Activated naive CD4-positive, alpha-beta T cell treated with anti-CD3 and anti-CD28 coated beads, Interleukin-2, amount 50 U/mL, for 72 hours (primary cell): ENCODE measurements around the gene TTLL7. TPM values are rescaled to one million over a fixed set of nuclear protein-coding genes. Genes with fewer than 3 reads are reported as not detected.

ENCODE experiments used
- ATAC-seq, 2 donors: fragments of 150-1000 bp; cut with Tn5 transposase; 2 replicates each; pipeline ENCODE4 v1.10.0; 2021; ENCODE audit warnings: mild to moderate bottlenecking in 2 of 2, moderate library complexity in 2 of 2
- DNase-seq, 2 donors: peaks; one replicate each; pipeline ENCODE4 v3.0.0; 2021 to 2022; ENCODE audit warnings: low spot score in 2 of 2
- H3K27ac Mint-ChIP-seq, 2 donors: one replicate each; pipeline ENCODE4 v1.8.0; 2022; ENCODE audit warnings: mild to moderate bottlenecking in 2 of 2, mixed read lengths in 2 of 2
- H3K36me3 Mint-ChIP-seq, 2 donors: one replicate each; pipeline ENCODE4 v1.8.0; 2022; ENCODE audit warnings: mixed read lengths in 2 of 2
- H3K9me3 Mint-ChIP-seq, 2 donors: one replicate each; pipeline ENCODE4 v1.8.0; 2022; ENCODE audit warnings: mixed read lengths in 2 of 2
- total RNA-seq, 2 donors: library from RNA; stranded (reverse); gene quantifications; one replicate each; pipeline ENCODE4 v1.2.3, GENCODE V29; 2022

Gene TTLL7
- total RNA-seq, 2 donors from 2014 or later = 1.5 to 2.3 TPM

- ATAC-seq (no peak), DNase-seq (no peak)
- Mint-ChIP-seq H3K36me3 (no peaks in the 10 kb centered on the region), H3K27ac (no peak overlapping the region), H3K9me3 (no peaks in the 10 kb centered on the region)
These were observed 38.2 kb downstream of the TTLL7 start for GRCh38 chr1:83960669-83961277.

GRCh38 chr1:83959824-83960498 lies 39.0 kb downstream of the TTLL7 start:
- Mint-ChIP-seq H3K9me3 (no peaks in the 10 kb centered on the region), H3K27ac (no peak overlapping the region), H3K36me3 (no peaks in the 10 kb centered on the region)
- ATAC-seq (no peak), DNase-seq (no peak)

GRCh38 chr1:83958704-83959103 lies 40.2 kb downstream of the TTLL7 start:
- Mint-ChIP-seq H3K36me3 (no peaks in the 10 kb centered on the region), H3K9me3 (no peaks in the 10 kb centered on the region), H3K27ac (no peak overlapping the region)
- ATAC-seq (no peak), DNase-seq (no peak)

GRCh38 chr1:83954166-83954823 lies 44.6 kb downstream of the TTLL7 start:
- Mint-ChIP-seq H3K27ac (no peak overlapping the region), H3K36me3 (no peaks in the 10 kb centered on the region), H3K9me3 (no peaks in the 10 kb centered on the region)
- no peak for ATAC-seq
- no peak for DNase-seq

DNA sequence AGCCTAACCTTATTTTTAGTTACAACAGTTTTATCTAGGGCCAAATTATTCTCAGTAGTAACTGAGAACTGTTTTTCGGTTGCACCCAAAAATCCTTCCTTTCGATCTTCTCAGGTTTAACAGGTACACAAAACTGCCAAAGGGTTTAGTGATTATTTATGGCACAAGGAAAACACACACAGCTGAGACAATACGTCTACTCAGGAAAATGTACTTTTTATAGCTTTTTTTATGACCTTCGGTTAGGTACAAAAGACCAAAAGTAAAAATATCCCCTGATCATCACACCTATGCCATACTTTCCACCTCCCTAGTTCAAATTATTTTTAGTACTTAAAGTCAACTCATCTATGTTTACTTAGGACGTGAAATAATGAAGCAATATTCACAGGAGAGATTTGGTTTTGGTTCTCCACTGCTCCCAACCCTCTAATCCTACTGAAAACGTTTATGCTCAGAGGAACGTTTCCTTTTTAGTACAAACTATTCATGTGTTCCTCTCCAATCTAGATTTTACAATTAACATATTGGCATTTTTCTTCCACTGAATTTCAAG lies 48.7 kb downstream of the TTLL7 start:
- Mint-ChIP-seq H3K9me3 (no peaks in the 10 kb centered on the region), H3K27ac (no peak overlapping the region), H3K36me3 (no peaks in the 10 kb centered on the region)
- ATAC-seq = no peak
- no peak for DNase-seq

GRCh38 chr1:83942914-83943313 lies 56.0 kb downstream of the TTLL7 start:
- H3K9me3 Mint-ChIP-seq = peaks cover 9 to 10% of the 10 kb centered on the region in 2 donors
- peaks cover 11% of the 10 kb centered on the region in 2 donors for H3K36me3 Mint-ChIP-seq
- DNase-seq = no peak
- ATAC-seq = no peak
- no peak overlapping the region for H3K27ac Mint-ChIP-seq

GRCh38 chr1:83934550-83934949 lies 64.4 kb downstream of the TTLL7 start:
- ATAC-seq (no peak), DNase-seq (no peak)
- Mint-ChIP-seq H3K9me3 (no peaks in the 10 kb centered on the region), H3K36me3 (no peaks in the 10 kb centered on the region), H3K27ac (no peak overlapping the region)

DNA sequence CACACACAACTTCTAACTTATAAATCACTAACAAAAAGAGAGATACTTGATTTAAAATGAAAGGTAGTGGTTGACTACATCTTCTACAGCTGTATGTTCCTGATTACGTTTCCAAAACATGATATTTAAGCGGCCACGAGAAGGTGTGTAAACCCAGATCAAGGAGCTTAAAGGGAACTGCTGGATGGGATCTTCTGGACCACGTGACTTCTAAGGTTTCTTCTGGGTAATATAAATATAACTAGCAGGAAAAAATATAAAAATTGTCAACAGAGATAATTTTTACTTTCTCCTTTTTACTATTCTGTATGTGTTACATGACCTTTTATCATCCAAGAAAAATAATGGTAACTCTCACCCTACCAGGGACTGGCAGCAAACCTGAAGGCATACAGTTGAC lies 66.2 kb downstream of the TTLL7 start:
- DNase-seq (no peak), ATAC-seq (no peak)
- Mint-ChIP-seq H3K36me3 (no peaks in the 10 kb centered on the region), H3K9me3 (no peaks in the 10 kb centered on the region), H3K27ac (no peak overlapping the region)

DNA sequence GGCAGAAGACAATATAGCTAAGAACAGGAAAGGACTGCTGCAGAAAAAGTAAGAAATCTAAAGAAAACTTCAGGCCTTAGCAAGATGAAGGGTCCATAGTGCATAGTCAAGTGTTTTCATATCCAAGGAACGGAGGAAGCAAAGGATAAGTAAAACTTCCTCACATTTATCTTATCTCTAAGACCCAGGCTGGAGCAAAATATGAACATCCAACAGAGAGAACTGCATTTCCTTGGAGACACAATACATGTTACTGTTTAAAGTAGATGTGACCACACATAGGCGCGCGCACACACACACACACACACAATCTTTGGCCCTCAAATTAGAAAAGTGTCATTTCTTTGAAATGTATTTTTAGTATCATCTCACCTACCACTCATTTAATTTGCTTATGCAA lies 66.7 kb downstream of the TTLL7 start:
- DNase-seq (no peak), ATAC-seq (no peak)
- no peaks in the 10 kb centered on the region for H3K36me3 Mint-ChIP-seq
- no peaks in the 10 kb centered on the region for H3K9me3 Mint-ChIP-seq
- H3K27ac Mint-ChIP-seq = no peak overlapping the region

- Mint-ChIP-seq H3K36me3 (no peaks in the 10 kb centered on the region), H3K9me3 (no peaks in the 10 kb centered on the region), H3K27ac (no peak overlapping the region)
- ATAC-seq (peak; percentile 61 to 64), DNase-seq (peak in 1 of 2 donors; percentile 9)
These were observed 67.2 kb downstream of the TTLL7 start for GRCh38 chr1:83931658-83932253.

DNA sequence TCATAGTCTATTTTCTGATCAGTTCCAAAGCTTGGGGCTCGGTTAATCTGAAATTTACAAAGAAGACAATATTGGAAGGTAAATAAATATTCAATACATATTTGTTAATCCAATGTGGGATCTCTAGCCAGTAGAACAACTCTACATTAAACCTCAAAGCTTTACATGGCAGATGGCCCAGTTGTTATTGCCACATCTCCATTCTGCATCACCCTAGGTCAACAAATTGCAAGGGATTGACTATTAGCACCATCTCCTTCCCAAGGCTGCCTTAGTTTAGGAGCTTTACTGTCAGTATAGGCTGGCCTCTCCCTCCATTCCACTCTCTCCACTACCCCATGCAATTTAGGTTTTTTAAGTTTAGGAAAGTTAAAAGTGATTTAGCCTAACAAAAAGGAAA lies 69.7 kb downstream of the TTLL7 start:
- Mint-ChIP-seq H3K9me3 (no peaks in the 10 kb centered on the region), H3K27ac (no peak overlapping the region), H3K36me3 (no peaks in the 10 kb centered on the region)
- ATAC-seq = no peak
- DNase-seq = no peak

DNA sequence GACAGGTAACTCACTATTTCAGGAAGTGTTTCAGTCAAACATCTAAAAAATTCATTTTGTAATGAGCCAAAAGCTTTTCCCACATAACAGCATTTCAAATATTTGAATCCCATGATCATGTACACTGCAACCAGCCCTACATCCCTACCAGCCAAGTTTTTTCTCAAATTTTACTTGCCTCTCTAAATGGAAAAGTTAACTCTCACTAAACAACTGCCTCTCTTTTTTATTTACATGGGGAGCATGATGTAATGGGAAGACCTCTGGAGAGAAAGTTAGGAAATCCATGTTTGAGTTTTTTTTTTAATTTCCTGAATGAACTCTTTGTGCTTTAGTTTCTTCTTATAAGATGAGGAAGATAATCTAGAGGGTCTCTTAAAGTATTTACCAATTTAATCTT lies 70.5 kb downstream of the TTLL7 start:
- ATAC-seq (no peak), DNase-seq (no peak)
- no peaks in the 10 kb centered on the region for H3K36me3 Mint-ChIP-seq
- no peaks in the 10 kb centered on the region for H3K9me3 Mint-ChIP-seq
- no peak overlapping the region for H3K27ac Mint-ChIP-seq

DNA sequence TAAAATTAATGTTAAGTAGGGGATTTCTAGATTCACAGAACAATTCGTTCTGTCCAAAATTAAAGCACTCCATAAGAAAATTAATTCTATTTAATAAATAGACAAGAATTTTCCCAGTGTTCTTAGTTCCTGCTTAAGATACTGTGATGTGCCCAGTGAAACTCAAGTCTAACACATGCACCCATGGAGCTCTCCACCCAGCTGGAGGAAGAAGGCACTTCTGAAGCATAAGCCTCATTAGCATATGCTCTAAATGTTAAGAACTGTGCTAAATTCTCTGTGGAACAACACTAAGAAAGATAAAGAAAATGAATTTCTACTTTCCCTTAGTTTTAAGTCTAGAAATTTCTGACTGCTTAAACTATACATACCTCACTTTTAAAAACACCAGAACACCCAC lies 71.2 kb downstream of the TTLL7 start:
- H3K27ac Mint-ChIP-seq = no peak overlapping the region
- DNase-seq (no peak), ATAC-seq (no peak)
- H3K36me3 Mint-ChIP-seq = no peaks in the 10 kb centered on the region
- no peaks in the 10 kb centered on the region for H3K9me3 Mint-ChIP-seq

DNA sequence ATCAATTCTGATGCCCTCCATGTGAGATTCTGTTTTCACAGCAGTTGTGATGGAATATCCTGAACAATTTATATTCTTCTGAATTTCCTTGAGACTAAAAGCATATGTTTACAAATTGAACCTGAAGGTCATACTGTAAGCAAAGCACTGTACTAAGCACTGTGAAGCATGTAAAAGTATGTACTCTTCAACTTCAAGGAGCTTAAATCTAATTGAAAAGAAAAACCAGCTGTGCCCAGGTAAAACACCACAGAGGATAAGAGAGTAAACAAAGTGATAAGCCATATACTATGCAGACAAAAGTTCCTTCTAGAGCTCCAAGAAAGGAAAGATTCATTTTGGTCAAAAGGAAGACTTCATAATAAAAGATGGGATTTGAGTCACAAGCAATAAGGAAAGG lies 71.9 kb downstream of the TTLL7 start:
- Mint-ChIP-seq H3K36me3 (no peaks in the 10 kb centered on the region), H3K27ac (no peak overlapping the region), H3K9me3 (no peaks in the 10 kb centered on the region)
- no peak for DNase-seq
- ATAC-seq = no peak

- no peaks in the 10 kb centered on the region for H3K9me3 Mint-ChIP-seq
- DNase-seq = no peak
- ATAC-seq = no peak
- no peak overlapping the region for H3K27ac Mint-ChIP-seq
- H3K36me3 Mint-ChIP-seq = no peaks in the 10 kb centered on the region
These were observed 75.4 kb downstream of the TTLL7 start for GRCh38 chr1:83923553-83923952.

DNA sequence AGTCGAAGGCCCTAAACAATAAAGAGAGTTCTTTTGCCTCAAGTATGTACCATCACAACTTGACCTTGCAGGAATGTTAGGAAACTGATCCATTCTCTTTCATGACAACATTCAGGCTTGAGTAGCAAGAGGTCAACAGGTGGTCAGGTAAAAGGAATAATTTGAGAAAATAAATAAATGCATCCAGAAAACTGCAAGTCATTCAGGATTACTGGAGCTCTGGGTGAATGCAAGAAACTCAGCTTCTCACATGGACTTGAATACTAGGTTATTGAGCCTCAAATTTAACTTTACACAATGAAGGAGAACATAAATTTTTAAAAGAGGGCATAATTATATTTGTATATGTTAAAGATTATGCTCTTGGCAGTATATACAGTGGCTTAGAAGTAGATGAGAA lies 76.5 kb downstream of the TTLL7 start:
- no peak overlapping the region for H3K27ac Mint-ChIP-seq

GRCh38 chr1:83920320-83920719 lies 78.6 kb downstream of the TTLL7 start:
- Mint-ChIP-seq H3K9me3 (no peaks in the 10 kb centered on the region), H3K27ac (no peak overlapping the region), H3K36me3 (no peaks in the 10 kb centered on the region)
- DNase-seq (no peak), ATAC-seq (no peak)

More for the DNA sequence above, 76.5 kb downstream of the TTLL7 start:
- Mint-ChIP-seq H3K9me3 (no peaks in the 10 kb centered on the region), H3K36me3 (no peaks in the 10 kb centered on the region)
- no peak for DNase-seq
- ATAC-seq = no peak
